Breast epithelium (tissue), 3 donors: ENCODE measurements around the gene GNB1L.

Experiments
- POLR2A ChIP-seq: fragments of 450-650 bp; IDR thresholded peaks from one replicate; pipeline ENCODE4 v1.6.1; 2016; ENCODE audit warnings: antibody characterized with exemption, mild to moderate bottlenecking, moderate library complexity
- POLR2AphosphoS5 ChIP-seq, 3 donors: sonication (generic); formaldehyde crosslinking; IDR thresholded peaks; one replicate each; pipeline ENCODE4 v1.6.1; 2017; ENCODE audit warnings: antibody characterized with exemption in 3 of 3
- TF ChIP-seq, protein P1 (sequence below), 3 donors: fragments of 450-650 bp; IDR thresholded peaks; one replicate each; pipeline ENCODE4 v1.5.1; 2016 to 2017; ENCODE audit warnings: antibody characterized with exemption in 3 of 3, mild to moderate bottlenecking in 3 of 3, moderate library complexity in 3 of 3

DNA sequence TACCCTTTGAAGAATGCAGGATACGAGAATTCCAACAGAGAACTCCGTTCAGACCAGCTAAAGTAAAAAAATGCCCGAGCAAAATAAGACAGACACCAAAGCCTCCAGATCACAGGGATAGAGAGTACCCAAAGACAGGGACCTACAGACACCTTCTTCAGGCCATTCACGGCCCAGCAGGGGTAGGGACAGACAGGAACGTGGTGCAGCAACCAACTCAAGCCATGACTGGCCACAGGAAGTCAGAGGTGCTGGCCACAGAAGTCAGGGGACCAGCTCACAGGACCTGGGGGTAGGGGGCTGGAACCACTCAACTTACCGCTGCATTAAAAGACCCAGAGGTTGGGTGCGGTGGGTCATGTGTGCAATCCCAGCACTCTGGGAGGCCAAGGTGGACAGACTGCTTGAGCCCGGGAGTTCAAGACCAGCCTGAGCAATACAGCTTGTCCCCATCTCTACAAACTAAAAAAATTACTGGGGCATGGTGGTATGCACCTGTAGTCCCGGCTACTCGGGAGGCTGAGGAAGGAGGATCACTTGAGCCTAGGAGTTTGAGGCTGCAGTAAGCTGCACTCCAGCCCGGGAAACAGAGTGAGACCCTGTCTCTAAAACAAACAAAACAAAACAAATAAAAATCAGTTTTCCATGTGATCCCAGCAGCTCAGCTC is 47.0 kb upstream of the GNB1L start:
- TF ChIP-seq POLR2AphosphoS5 (IDR thresholded peaks at IDR 0.05), result no peak
- TF ChIP-seq, protein P1, sequence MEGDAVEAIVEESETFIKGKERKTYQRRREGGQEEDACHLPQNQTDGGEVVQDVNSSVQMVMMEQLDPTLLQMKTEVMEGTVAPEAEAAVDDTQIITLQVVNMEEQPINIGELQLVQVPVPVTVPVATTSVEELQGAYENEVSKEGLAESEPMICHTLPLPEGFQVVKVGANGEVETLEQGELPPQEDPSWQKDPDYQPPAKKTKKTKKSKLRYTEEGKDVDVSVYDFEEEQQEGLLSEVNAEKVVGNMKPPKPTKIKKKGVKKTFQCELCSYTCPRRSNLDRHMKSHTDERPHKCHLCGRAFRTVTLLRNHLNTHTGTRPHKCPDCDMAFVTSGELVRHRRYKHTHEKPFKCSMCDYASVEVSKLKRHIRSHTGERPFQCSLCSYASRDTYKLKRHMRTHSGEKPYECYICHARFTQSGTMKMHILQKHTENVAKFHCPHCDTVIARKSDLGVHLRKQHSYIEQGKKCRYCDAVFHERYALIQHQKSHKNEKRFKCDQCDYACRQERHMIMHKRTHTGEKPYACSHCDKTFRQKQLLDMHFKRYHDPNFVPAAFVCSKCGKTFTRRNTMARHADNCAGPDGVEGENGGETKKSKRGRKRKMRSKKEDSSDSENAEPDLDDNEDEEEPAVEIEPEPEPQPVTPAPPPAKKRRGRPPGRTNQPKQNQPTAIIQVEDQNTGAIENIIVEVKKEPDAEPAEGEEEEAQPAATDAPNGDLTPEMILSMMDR (IDR thresholded peaks at IDR 0.05), result no peak
- no peak for TF ChIP-seq POLR2A
